HCT116 (cell line): ENCODE data around the gene MOB2.

Experiments
- EGR1 ChIP-seq: IDR thresholded peaks from 2 replicates; pipeline ENCODE4 v1.6.1; 2012; ENCODE audit warnings: low read depth
- RAD21 ChIP-seq: IDR thresholded peaks from 2 replicates; pipeline ENCODE4 v1.6.1; 2012; ENCODE audit warnings: low read depth, mild to moderate bottlenecking
- YY1 ChIP-seq: IDR thresholded peaks from 2 replicates; pipeline ENCODE4 v1.6.1; 2011; ENCODE audit warnings: low read length, low read depth, moderate library complexity, mild to moderate bottlenecking; ENCODE audit not compliant: insufficient replicate concordance; ENCODE audit errors: extremely low read depth
- TF ChIP-seq, protein P1 (sequence below), 3 experiments: fragments of 200-600 bp in 1 of 3; sonication (generic) in 1 of 3; IDR thresholded peaks in 2 of 3; conservative IDR thresholded peaks in 1 of 3; 2 replicates each; pipeline ENCODE4 v1.5.1; 2012 to 2017; ENCODE audit warnings: low read depth in 2 of 3, low read length in 2 of 3, antibody characterized with exemption in 1 of 3, borderline replicate concordance in 1 of 3, control low read depth in 1 of 3, mild to moderate bottlenecking in 1 of 3, mixed read lengths in 1 of 3, mixed run types in 1 of 3, moderate library complexity in 1 of 3; ENCODE audit not compliant: insufficient read depth in 1 of 3
- TF ChIP-seq, protein P2 (sequence below): IDR thresholded peaks from 2 replicates; pipeline ENCODE4 v1.6.1; 2012
- TF ChIP-seq, protein P3 (sequence below): IDR thresholded peaks from 2 replicates; pipeline ENCODE4 v1.6.1; 2012

DNA sequence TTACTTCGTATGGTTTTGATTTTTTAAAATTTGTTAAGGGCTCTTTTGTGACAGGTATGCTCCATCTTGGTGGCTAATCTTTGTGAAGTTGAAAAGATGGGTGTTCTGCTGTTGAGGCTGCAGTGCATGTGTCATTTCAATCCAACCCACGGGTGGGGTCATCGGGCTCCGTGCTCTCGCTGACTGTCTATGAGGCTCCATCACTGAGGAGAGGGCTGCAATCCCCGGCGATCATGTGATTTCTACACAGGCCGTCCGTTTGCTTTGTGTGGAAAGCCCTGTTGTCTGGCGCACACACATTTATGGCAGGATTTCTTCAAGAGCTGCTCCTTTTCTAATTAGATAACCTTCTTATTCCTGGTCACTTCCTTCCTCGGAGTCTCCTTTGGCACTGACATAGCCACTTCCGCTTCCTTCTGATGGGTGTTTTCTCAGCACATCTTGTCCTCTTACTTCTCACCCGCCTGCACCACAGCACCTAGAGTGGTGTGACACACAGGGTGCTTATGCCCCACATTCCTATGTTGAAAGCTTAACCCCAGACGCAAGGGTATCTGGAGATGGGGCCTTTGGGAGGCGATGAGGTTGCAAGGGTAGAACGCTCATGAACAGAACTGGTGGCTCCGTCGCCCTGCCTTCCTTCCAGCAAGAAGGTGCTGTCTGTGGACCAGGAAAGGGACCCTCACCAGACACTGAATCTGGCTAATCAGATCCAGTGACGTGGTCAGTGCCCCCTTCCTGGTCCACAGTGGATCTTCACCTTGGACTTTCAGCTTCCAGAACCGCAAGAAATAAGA is 9.4 kb downstream of the MOB2 start:
- no peak for TF ChIP-seq YY1
- TF ChIP-seq EGR1 = no peak
- TF ChIP-seq RAD21 = no peak
- TF ChIP-seq, protein P1, sequence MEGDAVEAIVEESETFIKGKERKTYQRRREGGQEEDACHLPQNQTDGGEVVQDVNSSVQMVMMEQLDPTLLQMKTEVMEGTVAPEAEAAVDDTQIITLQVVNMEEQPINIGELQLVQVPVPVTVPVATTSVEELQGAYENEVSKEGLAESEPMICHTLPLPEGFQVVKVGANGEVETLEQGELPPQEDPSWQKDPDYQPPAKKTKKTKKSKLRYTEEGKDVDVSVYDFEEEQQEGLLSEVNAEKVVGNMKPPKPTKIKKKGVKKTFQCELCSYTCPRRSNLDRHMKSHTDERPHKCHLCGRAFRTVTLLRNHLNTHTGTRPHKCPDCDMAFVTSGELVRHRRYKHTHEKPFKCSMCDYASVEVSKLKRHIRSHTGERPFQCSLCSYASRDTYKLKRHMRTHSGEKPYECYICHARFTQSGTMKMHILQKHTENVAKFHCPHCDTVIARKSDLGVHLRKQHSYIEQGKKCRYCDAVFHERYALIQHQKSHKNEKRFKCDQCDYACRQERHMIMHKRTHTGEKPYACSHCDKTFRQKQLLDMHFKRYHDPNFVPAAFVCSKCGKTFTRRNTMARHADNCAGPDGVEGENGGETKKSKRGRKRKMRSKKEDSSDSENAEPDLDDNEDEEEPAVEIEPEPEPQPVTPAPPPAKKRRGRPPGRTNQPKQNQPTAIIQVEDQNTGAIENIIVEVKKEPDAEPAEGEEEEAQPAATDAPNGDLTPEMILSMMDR (IDR thresholded peaks at IDR 0.05 in 2 of 3, conservative IDR thresholded peaks at IDR 0.05 in 1 of 3; ENCODE audit: borderline replicate concordance in 1 of 3, insufficient read depth in 1 of 3, low read depth in 2 of 3, low read length in 2 of 3) = no peak
- TF ChIP-seq, protein P2, sequence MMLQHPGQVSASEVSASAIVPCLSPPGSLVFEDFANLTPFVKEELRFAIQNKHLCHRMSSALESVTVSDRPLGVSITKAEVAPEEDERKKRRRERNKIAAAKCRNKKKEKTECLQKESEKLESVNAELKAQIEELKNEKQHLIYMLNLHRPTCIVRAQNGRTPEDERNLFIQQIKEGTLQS = no peak
- TF ChIP-seq, protein P3, sequence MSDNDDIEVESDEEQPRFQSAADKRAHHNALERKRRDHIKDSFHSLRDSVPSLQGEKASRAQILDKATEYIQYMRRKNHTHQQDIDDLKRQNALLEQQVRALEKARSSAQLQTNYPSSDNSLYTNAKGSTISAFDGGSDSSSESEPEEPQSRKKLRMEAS = no peak
